A549 treated with AZD9567 at 1 μM for 4 hours (cell line): ENCODE data around the gene LETMD1. TPM values are rescaled to one million over a fixed set of nuclear protein-coding genes. Genes with fewer than 3 reads are reported as not detected.

Source experiments
- total RNA-seq: library from RNA; stranded (reverse); fragments of 200-300 nt; extraction: Qiagen RNA extraction; gene quantifications from 5 replicates; pipeline ENCODE4 v1.2.3, GENCODE V29; 2022; ENCODE audit not compliant: insufficient read depth

The LETMD1 gene, protein sequence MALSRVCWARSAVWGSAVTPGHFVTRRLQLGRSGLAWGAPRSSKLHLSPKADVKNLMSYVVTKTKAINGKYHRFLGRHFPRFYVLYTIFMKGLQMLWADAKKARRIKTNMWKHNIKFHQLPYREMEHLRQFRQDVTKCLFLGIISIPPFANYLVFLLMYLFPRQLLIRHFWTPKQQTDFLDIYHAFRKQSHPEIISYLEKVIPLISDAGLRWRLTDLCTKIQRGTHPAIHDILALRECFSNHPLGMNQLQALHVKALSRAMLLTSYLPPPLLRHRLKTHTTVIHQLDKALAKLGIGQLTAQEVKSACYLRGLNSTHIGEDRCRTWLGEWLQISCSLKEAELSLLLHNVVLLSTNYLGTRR
- total RNA-seq = 22.5 to 27.9 TPM (median 23.5 TPM) in 5 replicates

DNA sequence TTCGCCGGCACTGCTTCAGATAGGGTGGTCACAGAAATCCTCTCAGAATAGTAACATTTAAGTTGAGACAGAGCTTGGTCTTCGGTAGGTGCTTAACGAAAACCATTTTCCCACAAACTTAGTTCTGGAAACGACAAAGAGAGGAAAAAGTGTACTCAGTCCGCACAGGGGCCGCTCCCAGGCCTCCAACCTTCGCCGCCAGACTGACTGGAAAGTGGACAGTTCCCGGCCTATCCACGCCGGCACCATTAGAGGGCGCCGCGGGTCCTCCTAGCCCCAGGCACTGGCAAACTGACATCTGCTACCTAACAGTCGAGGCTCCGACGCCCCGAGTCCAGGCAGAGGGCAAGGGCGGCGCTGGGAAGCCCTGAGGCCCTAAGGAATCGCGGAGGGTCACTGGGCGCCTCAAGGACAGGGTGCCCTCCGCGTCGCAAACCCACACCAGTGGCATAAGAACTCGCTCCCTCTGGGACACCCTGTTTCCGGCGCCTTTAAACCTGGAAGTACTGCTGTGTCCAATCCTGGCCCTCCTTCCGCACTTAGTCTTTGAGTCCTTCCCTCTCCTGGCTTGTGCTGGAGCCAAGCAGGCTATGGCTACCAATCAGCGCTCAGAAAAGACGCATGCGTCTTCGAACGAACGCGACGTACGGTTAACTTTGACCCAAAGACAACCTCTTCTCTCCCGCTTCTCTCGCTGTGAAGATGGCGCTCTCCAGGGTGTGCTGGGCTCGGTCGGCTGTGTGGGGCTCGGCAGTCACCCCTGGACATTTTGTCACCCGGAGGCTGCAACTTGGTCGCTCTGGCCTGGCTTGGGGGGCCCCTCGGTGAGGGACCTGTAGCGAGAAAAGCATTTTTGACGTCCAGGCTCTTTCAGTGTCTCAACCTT is at the start of gene LETMD1:
Gene LETMD1, plus strand, starts transcription at position 673 of the 886 bp plus-strand sequence. Its CDS starts 30 bp downstream, at position 703.

DNA sequence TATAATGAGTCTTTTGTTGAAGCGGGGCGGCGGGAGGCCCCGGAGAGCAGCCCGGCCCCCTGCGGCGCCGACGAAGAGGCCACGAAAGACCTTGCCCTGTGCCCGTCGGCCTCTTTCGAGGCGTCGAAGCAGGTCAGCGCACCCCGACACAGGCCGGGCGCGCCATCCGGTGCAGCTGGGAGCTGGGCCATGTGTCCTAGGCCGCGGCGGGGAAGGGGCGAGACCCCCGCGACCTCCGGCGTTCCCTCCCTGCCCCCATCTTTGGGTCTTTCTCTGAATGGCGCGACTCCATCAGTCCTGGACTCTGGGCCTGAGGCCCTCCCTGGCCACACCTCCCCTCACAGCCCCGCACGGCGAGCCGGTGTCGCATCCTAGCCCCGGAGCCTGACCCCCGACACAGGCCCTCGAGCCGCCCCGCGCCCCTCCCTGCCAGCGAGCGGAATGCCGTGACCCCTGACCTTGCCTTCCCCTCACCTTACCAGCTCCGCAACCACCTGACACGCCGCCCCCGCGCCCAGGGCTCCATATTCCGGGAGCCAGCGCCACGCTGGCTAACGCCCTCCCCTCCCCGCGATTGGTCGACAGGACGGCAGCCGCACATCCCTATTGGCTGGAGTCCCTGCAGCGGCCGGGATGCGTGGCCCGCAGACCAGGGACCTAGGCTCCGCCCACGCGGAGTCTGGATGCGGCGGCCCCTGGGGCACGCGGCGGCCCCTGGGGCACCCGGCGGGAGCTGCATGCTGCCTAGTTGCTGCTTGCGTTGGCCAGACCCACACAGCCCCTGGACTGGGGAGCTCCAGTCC is 22.1 kb upstream of the LETMD1 start, which contains the start of gene SLC11A2:
Gene SLC11A2, minus strand, starts transcription at position 549 of the 803 bp plus-strand sequence. CDS start 15,656 bp downstream, outside the sequence.

DNA sequence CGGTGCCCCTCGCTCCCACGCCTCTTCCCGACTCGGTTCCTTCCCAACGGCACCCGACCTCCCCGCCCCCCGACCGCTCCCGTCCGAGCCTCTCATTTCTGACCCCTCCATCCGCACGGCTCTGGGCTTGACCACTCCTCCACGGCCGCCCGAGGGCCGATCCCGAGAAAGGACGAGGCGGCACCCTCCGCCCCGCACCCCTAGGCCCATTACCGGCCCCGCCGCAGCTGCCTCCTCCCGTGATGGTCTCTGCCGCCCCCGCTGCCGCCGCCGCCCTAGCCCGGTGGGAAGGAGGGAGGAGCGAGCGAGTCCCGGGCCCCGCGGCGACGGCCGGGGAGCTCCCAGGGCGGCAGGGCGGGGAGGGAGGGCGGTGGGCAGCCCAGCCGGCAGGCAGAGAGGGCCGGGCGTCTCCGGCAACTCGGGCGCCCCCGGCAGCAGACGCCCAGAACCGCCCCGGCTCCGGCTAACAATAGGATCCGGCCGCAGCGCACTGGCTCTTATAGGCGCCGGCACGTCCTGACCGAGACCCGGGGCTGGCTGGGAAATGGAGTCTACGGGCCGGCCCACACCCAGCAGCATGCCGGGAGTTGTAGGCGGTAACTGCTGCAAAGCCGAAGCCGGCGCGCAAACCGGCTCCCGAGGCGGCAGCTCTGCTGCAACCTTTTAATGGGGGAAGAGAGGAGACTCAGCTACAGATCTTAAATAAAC is 35.2 kb downstream of the LETMD1 start, which contains the start of gene CSRNP2:
Gene CSRNP2, minus strand, starts transcription at position 471 of the 708 bp plus-strand sequence. CDS start 7,035 bp downstream, outside the sequence.

Other genes starting within 250 kb of the LETMD1 start
- gene TMPRSS12, start 205.4 kb upstream of the LETMD1 start, total RNA-seq = not detected in 5 replicates
- not detected in 5 replicates for gene HIGD1C, start 95.8 kb upstream of the LETMD1 start, total RNA-seq
- 16.1 to 22.4 TPM (median 20.5 TPM) in 5 replicates for gene SLC11A2, start 21.9 kb upstream of the LETMD1 start, total RNA-seq
- 13.8 to 16.0 TPM (median 14.4 TPM) in 5 replicates for gene CSRNP2, start 35.3 kb downstream of the LETMD1 start, total RNA-seq
- gene TFCP2, start 124.8 kb downstream of the LETMD1 start, total RNA-seq = 19.4 to 31.1 TPM (median 20.3 TPM) in 5 replicates
- 1.2 to 2.5 TPM (median 1.5 TPM) in 5 replicates for gene POU6F1, start 169.7 kb downstream of the LETMD1 start, total RNA-seq
- 301 to 328 TPM (median 310 TPM) in 5 replicates for gene DAZAP2, start 190.5 kb downstream of the LETMD1 start, total RNA-seq
- 11.3 to 24.4 TPM (median 21.8 TPM) in 5 replicates for gene SMAGP, start 222.1 kb downstream of the LETMD1 start, total RNA-seq